ENCODE data around the gene NEIL1.

NEIL1 gene

GRCh38 chr15:75367006-75367405, 20.2 kb downstream of the NEIL1 start:
- no peak overlapping the region for H3K4me3 ChIP-seq (ENCODE audit: low read depth, low read length)
- TF ChIP-seq CTCF (IDR thresholded peaks at IDR 0.05; ENCODE audit: borderline replicate concordance, insufficient read depth, low read depth, low read length): no peak

- no peak for TF ChIP-seq CTCF (IDR thresholded peaks at IDR 0.05; ENCODE audit: borderline replicate concordance, insufficient read depth, low read depth, low read length)
- peak overlapping the region; percentile 93 for H3K4me3 ChIP-seq (ENCODE audit: low read depth, low read length)
These were observed 20.6 kb downstream of the NEIL1 start for GRCh38 chr15:75367406-75367912.

GRCh38 chr15:75367913-75368688, 21.3 kb downstream of the NEIL1 start, which contains the start of gene MAN2C1:
Gene MAN2C1 (minus strand): TSS chr15:75368607. CDS start chr15:75368583, 24 bp downstream.
- peak; percentile 88 for TF ChIP-seq CTCF (IDR thresholded peaks at IDR 0.05; ENCODE audit: borderline replicate concordance, insufficient read depth, low read depth, low read length)
- peak within 1 kb of the TSS; percentile 93 for H3K4me3 ChIP-seq (ENCODE audit: low read depth, low read length)

GRCh38 chr15:75368689-75369239, 21.9 kb downstream of the NEIL1 start:
- H3K4me3 ChIP-seq (ENCODE audit: low read depth, low read length): peak overlapping the region; percentile 93
- TF ChIP-seq CTCF (IDR thresholded peaks at IDR 0.05; ENCODE audit: borderline replicate concordance, insufficient read depth, low read depth, low read length): no peak

- no peak for TF ChIP-seq CTCF (IDR thresholded peaks at IDR 0.05; ENCODE audit: borderline replicate concordance, insufficient read depth, low read depth, low read length)
- H3K4me3 ChIP-seq (ENCODE audit: low read depth, low read length): no peak overlapping the region
These were observed 23.2 kb downstream of the NEIL1 start for GRCh38 chr15:75369897-75370581.

- TF ChIP-seq CTCF (IDR thresholded peaks at IDR 0.05; ENCODE audit: borderline replicate concordance, insufficient read depth, low read depth, low read length): no peak
- H3K4me3 ChIP-seq (ENCODE audit: low read depth, low read length): no peak overlapping the region
These were observed 24.6 kb downstream of the NEIL1 start for GRCh38 chr15:75371486-75371885.
